GM12878 (cell line): ENCODE measurements around the gene TRIM72. TPM values are rescaled to one million over a fixed set of nuclear protein-coding genes. Genes with fewer than 3 reads are reported as not detected.

Experiments
- HDAC2 ChIP-seq: fragments of 200-600 bp; sonication (generic); IDR thresholded peaks from 2 replicates; pipeline ENCODE4 v1.6.1; 2017
- MXI1 ChIP-seq: fragments of 150-350 bp; IDR thresholded peaks from 2 replicates; pipeline ENCODE4 v1.6.1; 2011; ENCODE audit warnings: low read depth, mild to moderate bottlenecking, inconsistent platforms, low read length, improper control_type of control experiment
- PAX5 ChIP-seq: IDR thresholded peaks from 2 replicates; pipeline ENCODE4 v1.6.1; 2011; ENCODE audit warnings: low read depth, low read length, borderline replicate concordance
- RCOR1 ChIP-seq: conservative IDR thresholded peaks from 2 replicates; pipeline ENCODE4 v1.6.1; 2012; ENCODE audit warnings: low read depth, low read length, improper control_type of control experiment
- SRF ChIP-seq, 2 experiments: IDR thresholded peaks; 2 replicates each; pipeline ENCODE4 v1.6.1; 2011; ENCODE audit warnings: low read depth in 2 of 2, low read length in 2 of 2, mild to moderate bottlenecking in 1 of 2, moderate library complexity in 1 of 2
- YBX1 ChIP-seq: fragments of 450-650 bp; IDR thresholded peaks from 2 replicates; pipeline ENCODE4 v1.6.1; 2016; ENCODE audit warnings: antibody characterized with exemption
- ZNF207 ChIP-seq: fragments of 450-650 bp; IDR thresholded peaks from 2 replicates; pipeline ENCODE4 v1.6.1; 2014; ENCODE audit warnings: antibody characterized with exemption, mild to moderate bottlenecking, borderline replicate concordance
- ZZZ3 ChIP-seq: IDR thresholded peaks from 2 replicates; pipeline ENCODE4 v1.6.1; 2011; ENCODE audit warnings: low read depth; ENCODE audit not compliant: control insufficient read depth, insufficient read length
- polyA plus RNA-seq, 11 experiments: library from polyadenylated mRNA; depleted of rRNA in 4 of 11; unstranded in 6 of 11; stranded (reverse) in 5 of 11; fragments of >200 nt; fragmentation: Nextera tagmentation in 4 of 11; fragmentation: Illumina TruSeq in 1 of 11; extraction: Ambion mirVana in 4 of 11; extraction: Trizol in 1 of 11; gene quantifications; 1 replicate in 1 of 11; 2 replicates in 10 of 11; pipeline versions ENCODE4 v1.2.1 to v1.2.3, GENCODE V29; 2011 to 2016; ENCODE audit warnings: inconsistent platforms in 2 of 11, missing spikeins in 2 of 11, low read depth in 1 of 11
- total RNA-seq, 4 experiments: library from RNA; depleted of rRNA in 3 of 4; stranded (reverse); fragments of >200 nt in 3 of 4; fragmentation: Illumina TruSeq in 1 of 4; extraction: Trizol in 1 of 4; gene quantifications; 2 replicates each; pipeline versions ENCODE4 v1.2.1 to v1.2.3, GENCODE V29; 2013 to 2021
- TF ChIP-seq, protein P1 (sequence below): IDR thresholded peaks from 2 replicates; pipeline ENCODE4 v1.6.1; 2011; ENCODE audit warnings: low read depth, low read length, improper control_type of control experiment, borderline replicate concordance
- TF ChIP-seq, protein P2 (sequence below): fragments of 450-650 bp; IDR thresholded peaks from 2 replicates; pipeline ENCODE4 v1.6.1; 2018; ENCODE audit warnings: borderline replicate concordance, mild to moderate bottlenecking; ENCODE audit not compliant: partially characterized antibody
- TF ChIP-seq, protein P3 (sequence below): fragments of 450-650 bp; IDR thresholded peaks from 2 replicates; pipeline ENCODE4 v1.6.1; 2016; ENCODE audit warnings: mild to moderate bottlenecking
- TF ChIP-seq, protein P4 (sequence below): fragments of 450-650 bp; IDR thresholded peaks from 2 replicates; pipeline ENCODE4 v1.6.1; 2017; ENCODE audit warnings: mild to moderate bottlenecking, moderate library complexity

The TRIM72 gene
- total and polyA plus RNA-seq, 10 of the 15 experiments (the other 5 are each of a cell fraction or from before 2014, with no cell fraction given) = 0.03 to 1.2 (median 0.23) TPM; not detected in 1

DNA sequence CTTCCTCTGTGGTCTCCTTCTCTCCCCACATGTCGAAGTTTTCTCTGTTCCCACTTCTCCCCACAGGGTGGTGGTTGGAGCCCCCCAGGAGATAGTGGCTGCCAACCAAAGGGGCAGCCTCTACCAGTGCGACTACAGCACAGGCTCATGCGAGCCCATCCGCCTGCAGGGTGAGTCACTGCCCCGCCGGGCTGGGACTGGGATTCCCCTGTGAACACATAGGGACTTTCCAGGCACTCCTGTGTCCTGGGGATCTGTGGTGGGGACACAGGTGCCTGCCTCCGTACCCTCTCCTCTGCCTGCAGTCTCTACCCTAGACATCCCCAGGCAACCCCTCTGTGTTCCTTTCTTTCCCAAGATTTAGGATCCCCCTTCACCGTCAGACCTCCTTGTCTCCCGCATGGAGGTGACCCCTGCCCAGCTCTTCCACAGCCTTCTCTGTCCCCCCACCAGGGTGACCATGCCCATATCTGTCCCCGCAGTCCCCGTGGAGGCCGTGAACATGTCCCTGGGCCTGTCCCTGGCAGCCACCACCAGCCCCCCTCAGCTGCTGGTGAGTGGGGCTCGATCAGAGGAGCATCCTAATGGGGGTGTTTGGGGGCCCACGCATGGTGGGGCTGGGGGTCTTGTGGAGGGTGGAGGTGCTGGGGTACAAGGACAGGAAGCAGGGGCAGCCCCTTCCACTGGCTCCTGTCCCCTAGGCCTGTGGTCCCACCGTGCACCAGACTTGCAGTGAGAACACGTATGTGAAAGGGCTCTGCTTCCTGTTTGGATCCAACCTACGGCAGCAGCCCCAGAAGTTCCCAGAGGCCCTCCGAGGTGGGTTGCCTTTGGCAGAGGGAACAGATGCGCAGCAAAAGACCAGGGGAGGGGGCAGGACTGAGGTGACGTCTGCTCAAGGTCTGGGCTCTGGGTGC, 51.7 kb downstream of the TRIM72 start (continued):
- TF ChIP-seq, protein P1, sequence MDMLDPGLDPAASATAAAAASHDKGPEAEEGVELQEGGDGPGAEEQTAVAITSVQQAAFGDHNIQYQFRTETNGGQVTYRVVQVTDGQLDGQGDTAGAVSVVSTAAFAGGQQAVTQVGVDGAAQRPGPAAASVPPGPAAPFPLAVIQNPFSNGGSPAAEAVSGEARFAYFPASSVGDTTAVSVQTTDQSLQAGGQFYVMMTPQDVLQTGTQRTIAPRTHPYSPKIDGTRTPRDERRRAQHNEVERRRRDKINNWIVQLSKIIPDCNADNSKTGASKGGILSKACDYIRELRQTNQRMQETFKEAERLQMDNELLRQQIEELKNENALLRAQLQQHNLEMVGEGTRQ = no peak
- TF ChIP-seq PAX5 (peak; percentile 87), MXI1 (no peak), RCOR1 (no peak), SRF (IDR thresholded peaks at IDR 0.05; ENCODE audit: low read depth in 2 of 2, low read length in 2 of 2) (no peak), HDAC2 (no peak), ZZZ3 (no peak), ZNF207 (no peak), YBX1 (no peak)
- TF ChIP-seq, protein P2, sequence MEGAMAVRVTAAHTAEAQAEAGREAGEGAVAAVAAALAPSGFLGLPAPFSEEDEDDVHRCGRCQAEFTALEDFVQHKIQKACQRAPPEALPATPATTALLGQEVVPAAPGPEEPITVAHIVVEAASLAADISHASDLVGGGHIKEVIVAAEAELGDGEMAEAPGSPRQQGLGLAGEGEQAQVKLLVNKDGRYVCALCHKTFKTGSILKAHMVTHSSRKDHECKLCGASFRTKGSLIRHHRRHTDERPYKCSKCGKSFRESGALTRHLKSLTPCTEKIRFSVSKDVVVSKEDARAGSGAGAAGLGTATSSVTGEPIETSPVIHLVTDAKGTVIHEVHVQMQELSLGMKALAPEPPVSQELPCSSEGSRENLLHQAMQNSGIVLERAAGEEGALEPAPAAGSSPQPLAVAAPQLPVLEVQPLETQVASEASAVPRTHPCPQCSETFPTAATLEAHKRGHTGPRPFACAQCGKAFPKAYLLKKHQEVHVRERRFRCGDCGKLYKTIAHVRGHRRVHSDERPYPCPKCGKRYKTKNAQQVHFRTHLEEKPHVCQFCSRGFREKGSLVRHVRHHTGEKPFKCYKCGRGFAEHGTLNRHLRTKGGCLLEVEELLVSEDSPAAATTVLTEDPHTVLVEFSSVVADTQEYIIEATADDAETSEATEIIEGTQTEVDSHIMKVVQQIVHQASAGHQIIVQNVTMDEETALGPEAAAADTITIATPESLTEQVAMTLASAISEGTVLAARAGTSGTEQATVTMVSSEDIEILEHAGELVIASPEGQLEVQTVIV = no peak
- TF ChIP-seq, protein P3, sequence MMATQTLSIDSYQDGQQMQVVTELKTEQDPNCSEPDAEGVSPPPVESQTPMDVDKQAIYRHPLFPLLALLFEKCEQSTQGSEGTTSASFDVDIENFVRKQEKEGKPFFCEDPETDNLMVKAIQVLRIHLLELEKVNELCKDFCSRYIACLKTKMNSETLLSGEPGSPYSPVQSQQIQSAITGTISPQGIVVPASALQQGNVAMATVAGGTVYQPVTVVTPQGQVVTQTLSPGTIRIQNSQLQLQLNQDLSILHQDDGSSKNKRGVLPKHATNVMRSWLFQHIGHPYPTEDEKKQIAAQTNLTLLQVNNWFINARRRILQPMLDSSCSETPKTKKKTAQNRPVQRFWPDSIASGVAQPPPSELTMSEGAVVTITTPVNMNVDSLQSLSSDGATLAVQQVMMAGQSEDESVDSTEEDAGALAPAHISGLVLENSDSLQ = 0 out of 2 replicates have a peak, but pooled peaks have one; percentile 21
- TF ChIP-seq, protein P4, sequence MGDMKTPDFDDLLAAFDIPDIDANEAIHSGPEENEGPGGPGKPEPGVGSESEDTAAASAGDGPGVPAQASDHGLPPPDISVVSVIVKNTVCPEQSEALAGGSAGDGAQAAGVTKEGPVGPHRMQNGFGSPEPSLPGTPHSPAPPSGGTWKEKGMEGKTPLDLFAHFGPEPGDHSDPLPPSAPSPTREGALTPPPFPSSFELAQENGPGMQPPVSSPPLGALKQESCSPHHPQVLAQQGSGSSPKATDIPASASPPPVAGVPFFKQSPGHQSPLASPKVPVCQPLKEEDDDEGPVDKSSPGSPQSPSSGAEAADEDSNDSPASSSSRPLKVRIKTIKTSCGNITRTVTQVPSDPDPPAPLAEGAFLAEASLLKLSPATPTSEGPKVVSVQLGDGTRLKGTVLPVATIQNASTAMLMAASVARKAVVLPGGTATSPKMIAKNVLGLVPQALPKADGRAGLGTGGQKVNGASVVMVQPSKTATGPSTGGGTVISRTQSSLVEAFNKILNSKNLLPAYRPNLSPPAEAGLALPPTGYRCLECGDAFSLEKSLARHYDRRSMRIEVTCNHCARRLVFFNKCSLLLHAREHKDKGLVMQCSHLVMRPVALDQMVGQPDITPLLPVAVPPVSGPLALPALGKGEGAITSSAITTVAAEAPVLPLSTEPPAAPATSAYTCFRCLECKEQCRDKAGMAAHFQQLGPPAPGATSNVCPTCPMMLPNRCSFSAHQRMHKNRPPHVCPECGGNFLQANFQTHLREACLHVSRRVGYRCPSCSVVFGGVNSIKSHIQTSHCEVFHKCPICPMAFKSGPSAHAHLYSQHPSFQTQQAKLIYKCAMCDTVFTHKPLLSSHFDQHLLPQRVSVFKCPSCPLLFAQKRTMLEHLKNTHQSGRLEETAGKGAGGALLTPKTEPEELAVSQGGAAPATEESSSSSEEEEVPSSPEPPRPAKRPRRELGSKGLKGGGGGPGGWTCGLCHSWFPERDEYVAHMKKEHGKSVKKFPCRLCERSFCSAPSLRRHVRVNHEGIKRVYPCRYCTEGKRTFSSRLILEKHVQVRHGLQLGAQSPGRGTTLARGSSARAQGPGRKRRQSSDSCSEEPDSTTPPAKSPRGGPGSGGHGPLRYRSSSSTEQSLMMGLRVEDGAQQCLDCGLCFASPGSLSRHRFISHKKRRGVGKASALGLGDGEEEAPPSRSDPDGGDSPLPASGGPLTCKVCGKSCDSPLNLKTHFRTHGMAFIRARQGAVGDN = peak; percentile 49
